Measurements from ENCODE around the gene TOP2A.

The TOP2A gene, protein sequence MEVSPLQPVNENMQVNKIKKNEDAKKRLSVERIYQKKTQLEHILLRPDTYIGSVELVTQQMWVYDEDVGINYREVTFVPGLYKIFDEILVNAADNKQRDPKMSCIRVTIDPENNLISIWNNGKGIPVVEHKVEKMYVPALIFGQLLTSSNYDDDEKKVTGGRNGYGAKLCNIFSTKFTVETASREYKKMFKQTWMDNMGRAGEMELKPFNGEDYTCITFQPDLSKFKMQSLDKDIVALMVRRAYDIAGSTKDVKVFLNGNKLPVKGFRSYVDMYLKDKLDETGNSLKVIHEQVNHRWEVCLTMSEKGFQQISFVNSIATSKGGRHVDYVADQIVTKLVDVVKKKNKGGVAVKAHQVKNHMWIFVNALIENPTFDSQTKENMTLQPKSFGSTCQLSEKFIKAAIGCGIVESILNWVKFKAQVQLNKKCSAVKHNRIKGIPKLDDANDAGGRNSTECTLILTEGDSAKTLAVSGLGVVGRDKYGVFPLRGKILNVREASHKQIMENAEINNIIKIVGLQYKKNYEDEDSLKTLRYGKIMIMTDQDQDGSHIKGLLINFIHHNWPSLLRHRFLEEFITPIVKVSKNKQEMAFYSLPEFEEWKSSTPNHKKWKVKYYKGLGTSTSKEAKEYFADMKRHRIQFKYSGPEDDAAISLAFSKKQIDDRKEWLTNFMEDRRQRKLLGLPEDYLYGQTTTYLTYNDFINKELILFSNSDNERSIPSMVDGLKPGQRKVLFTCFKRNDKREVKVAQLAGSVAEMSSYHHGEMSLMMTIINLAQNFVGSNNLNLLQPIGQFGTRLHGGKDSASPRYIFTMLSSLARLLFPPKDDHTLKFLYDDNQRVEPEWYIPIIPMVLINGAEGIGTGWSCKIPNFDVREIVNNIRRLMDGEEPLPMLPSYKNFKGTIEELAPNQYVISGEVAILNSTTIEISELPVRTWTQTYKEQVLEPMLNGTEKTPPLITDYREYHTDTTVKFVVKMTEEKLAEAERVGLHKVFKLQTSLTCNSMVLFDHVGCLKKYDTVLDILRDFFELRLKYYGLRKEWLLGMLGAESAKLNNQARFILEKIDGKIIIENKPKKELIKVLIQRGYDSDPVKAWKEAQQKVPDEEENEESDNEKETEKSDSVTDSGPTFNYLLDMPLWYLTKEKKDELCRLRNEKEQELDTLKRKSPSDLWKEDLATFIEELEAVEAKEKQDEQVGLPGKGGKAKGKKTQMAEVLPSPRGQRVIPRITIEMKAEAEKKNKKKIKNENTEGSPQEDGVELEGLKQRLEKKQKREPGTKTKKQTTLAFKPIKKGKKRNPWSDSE (N-terminal part only)

DNA sequence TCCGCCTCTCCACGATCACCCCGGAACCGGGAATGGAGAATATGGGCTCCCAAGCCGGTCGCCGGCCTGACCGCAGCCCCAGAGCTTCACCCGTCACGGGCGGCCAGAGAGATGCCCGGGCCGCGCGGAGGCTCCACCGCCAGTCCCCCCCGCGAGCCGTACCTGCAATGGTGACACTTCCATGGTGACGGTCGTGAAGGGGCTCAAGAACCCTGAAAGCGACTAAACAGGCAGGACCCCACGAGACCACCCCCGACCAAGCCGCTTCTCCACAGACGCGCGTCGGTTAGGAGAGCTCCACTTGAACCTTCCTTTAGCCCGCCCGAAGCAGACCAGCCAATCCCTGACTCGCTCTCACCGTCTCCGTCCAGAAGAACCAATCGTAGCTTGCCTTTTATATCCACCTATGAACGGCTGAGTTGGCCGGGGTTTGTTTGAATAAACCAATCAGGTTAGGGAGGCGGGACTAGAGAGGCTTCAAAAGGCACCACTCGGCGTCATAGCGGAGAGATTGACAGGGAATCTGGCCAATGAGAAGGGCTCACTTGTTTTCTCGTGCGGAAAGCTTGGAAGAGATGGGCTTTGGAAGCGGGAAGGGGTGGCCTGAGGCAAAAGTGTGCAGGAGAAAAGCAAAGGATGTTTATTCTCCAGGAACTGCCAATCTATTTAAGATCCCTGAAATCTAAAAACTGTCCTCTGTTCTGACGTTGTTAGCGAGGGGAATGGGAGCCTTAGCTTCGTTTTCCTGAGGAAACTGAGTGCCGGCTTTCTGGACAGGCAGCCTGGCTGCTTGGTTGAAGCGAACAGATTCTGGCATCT, at the start of gene TOP2A:
TSS of gene TOP2A (minus strand) at position 288 of the 819 bp plus-strand sequence. CDS start at position 183, 105 bp downstream.
- peak; percentile 81 to 89 (median 82) for DNase-seq

DNA sequence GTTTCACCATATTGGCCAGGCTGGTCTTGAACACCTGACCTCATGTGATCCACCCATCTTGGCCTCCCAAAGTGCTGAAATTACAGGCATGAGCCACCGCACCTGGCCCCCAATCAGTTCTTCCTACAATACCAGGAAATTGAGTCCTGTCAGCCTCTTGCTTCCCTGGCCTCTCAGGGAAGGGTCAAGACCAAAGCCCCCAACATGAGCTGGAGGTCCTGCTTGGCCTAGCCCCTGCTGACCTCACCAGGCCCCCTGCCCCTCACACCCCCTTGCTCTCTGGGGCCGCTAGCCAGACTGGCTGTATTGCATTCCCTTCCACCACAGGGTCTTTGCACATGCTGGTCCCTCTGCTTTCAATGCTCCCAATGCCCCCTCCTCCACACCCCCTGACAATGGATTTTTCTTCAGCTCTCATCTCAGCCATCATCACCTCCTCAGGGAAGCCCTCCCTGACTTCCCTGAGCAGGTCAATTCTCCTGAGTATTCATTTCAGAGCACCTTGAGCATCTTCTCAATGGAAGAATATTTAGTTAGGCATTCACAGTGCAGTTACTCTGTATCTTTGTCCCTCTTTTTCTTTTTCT, 49.7 kb upstream of the TOP2A start:
- no peak for DNase-seq

DNA sequence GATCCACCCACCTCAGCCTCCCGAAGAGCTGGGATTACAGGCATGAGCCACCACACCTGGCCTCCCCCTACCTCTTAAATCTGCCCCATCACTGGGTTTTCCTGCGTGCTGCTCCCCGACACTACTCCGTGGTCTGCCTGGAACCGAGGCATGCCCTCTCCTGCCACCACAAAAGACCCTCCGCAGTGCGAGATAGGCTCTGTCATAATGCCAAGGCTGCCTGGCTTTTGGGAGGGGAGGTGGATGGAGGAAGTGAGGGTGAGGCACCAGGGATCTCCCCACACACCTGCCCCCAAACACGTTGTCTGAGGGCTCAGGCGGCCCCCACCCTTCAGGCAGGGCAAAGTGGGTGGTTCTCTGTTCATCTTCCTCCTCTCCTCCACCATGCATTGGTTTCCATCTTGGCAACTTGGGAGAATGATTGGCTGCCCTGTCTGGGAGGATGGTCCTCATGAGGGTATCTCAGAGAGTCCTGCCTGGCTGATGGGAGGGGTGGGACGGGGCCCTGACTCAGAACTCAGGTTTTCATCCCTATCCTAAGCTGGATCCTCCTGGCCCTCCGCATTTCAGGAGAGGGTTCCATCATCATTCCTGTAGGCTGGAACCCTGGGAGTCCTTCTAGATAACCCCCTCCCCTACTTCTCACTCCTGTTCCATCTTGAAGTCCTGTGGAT, 48.7 kb upstream of the TOP2A start:
- no peak for DNase-seq

DNA sequence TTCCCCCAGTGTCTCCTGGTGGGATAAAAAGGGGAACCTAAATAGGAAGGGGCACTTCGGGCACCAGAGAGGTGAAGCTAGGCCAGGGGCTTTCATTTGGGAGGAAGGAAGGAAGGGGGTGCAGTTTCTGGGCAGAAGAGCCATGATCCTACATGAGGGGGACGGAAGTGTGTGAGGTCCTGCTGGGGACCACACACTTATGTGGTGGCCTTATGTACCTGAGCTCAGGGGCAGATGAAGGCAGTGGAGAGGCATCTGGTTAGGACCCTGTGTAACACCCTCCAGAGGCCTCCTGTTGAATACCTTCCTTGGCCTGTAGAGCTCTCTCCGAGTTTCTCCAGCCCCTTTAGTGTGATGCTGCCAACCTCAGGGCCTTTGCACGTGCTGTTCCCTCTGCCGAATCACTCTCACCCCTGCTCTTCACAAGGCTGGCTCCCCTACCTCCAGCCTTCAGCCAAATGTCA, 46.7 kb upstream of the TOP2A start:
- no peak for DNase-seq

DNA sequence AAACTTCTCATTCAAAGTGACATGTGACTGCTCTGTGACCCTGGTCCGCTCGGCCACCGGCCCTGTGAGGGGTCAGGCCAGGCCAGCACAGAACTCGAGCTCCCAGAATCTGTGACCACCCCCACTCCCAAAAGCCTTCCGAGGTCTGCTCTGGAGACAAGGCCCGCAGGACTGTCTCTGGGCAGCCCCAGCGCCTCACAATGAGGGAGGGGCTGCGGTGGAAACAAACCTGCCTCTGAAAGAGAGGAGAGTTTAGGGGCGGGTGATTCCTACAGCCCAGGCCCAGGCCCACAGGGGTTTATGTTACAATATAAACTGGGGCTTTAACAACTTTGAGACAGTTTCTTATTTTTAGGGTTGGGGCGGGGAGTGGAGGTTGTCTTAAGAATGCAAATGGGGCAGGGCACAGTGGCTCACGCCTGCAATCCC, 45.4 kb upstream of the TOP2A start:
- no peak for DNase-seq

DNA sequence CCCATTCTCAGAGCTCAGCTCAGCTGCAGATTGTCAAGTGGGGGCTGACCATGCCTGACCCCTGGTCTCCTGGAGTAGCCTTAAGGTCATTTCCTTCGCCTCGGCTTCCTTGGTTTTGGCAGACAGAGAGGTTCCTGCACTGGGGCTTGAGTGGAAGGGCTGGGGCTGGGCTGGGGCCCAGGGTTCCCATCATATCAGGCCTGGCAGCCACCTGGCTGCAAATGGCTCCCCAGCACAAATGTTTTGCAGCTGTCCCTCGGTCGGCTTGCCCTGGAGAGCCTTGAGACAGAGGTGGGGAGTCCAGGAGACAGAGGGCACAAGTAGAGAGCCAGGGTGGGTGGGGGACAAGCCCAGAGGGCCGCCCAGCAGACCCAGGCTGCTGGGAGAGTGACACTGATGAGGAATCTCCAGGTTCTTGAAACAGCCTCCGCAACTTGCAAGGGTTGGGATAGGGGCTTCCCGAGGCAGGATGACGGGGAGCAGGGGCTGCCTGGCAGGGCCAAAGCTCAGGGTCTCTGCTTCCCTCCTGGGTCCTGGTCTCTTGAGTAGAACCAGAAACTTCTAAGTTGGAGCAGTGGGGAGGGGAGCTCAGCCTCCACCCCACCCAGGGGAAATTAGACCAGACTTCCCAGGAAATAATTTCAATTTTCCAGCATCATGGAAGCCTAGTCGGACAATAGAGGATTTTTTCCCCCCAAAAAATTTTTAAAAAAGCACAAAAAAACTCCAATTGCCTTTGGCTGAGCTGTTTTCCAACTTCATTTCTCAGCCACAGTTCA, 44.8 kb upstream of the TOP2A start:
- no peak for DNase-seq

DNA sequence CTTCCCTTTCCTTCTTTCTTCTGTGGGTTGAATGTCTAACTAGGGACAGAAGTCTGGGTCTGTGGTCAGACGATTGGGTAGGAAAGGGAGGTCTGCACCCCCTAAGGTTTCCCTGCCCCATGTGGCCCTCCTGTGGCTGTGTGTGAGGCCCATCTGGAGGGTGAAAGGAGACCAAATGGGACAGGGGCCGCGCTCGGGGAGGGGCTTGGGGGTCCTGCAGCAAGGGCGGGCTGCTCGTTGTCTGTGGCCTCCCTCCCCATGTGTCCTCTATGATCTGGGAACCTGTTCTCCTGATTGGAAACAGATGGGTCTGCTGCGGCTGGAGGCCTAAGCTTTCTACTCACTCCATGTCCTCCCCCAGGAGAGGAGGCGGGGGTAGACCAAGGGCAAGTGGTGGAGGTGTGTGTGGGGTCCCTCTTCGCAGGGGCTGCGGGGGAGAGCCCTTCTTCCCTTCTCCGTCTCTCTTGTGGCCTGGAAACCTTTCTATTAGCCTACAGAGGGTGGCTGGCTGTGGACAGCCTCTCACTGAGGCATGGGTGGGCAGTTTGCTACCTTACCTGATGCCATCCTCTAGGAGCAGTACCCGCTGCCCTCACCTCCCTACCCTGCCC, 44.1 kb upstream of the TOP2A start:
- DNase-seq, result no peak

DNA sequence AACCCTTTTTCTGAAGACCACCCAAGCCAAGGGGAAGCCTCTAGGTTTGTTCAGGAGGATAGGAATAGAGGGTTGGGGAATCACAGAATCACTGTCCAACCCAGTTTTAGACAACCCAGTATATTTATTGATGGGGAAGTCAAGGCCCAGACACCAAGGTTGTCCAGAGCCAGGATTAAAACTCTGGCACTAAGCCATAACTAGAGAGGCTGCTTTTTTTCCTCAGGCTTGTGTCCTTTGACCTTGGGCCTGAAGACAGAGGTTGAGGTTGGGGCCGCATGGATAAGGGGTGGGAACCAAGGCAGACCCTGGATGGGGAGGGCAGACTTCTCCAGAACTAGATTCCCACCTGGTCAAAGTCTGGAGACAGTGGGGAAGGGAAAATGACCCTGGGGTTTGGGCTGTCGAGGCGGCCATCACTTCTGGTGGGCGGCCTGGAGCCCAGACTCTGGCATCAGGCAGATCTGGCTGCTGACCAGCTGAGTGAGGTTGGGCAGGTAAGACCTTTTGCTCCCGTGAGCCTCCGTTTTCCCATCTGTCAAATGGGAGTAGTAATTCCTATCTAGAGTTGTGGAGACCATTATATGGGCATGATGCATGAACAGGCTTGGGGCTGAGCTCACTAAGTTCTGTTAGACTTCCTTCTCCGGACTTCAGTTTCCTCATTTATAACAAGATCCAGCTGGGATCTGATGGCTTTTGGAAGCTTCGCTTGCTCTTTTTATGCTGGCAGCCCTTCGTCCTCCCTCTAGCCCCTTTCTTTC, 43.5 kb upstream of the TOP2A start:
- no peak for DNase-seq

DNA sequence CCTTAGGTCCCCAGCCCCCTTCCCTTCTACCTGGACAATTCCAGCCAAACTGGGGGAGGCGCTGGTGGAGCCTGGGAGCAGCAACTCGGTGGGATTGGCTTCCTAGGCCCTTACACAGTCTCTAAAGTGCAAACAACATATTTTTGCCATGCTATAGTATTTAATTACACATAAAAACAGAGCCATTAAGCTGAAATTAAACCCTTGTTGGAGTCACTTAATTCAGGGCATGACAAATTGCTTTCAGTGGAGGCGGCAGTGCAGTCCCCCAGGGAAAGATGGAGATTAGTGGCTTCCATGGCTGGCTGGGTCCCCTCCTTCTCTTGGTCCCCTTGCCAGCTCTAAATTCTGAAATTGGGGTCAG, 42.9 kb upstream of the TOP2A start:
- no peak for DNase-seq

DNA sequence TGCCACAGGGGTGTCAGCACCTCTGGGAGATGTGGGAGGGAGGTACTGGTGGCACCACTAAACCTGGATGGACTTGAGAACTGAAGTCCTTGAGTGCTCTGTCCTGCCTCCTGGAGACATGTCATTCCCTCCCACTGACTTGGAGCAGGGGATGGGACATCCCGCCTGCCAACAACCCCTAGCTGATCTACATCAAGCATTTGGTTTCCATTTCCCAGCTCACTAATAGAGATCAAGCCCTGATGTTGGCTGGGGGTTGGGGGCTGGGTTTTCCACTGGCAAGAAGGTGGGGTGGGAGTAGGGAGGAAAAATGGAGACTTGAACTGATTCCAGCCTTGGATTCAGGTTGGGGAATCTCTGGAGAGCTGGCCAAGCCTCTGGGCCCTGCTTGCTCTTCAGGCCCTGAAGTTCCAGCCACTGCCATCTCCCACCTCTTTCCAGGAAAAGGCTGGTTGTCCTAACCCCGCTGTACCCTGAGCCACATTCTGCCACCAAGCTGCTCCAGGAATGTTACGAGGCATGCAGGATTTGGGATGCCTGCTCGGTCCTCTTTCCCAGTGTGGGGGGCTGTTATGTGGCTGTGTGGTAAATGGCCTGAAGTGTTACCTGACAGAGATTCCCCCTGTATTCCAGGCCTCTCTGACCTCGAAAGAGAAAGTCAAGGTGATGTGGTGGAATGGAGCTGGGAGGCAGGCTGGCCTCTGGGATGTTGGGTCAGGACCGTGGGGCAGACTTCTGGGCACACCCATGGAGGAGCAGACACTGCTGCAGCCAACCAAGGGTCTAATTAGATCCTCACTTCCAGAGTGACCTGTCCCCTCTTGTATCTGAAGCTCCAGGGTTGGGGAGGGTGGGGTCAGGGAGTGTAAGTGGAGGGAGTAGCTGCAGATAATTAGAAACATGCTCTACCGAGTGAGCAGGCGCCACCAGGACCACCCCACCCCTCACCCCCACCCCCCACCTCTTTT, 42.2 kb upstream of the TOP2A start:
- DNase-seq, result no peak

DNA sequence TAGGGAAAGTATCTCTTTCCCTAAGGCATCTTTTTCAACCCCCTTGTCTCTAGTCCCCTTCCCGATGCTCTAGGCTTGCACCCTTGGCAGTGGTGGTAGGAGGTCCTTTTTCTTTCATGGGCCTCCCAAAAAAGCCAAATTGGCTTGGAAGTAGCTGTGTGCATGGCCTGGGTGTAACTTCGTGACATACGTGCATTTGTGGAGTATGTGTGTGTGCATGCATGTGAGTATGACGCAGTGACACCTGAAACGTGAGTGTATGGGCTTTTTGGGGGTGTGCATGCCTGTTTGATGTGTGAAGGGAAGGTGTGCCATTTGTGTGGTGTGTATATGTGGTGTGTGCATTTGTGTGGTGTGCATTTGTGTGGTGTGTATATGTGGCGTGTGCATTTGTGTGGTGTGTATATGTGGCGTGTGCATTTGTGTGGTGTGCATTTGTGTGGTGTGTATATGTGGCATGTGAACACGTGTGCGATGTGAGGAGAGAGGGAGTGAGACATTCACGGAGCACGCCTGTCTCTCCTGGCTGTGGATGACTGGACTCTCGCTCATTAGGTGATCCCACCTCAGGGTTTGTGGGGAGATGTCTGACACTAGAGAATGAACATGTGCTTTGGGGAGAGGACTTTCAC, 41.3 kb upstream of the TOP2A start:
- DNase-seq, result no peak

DNA sequence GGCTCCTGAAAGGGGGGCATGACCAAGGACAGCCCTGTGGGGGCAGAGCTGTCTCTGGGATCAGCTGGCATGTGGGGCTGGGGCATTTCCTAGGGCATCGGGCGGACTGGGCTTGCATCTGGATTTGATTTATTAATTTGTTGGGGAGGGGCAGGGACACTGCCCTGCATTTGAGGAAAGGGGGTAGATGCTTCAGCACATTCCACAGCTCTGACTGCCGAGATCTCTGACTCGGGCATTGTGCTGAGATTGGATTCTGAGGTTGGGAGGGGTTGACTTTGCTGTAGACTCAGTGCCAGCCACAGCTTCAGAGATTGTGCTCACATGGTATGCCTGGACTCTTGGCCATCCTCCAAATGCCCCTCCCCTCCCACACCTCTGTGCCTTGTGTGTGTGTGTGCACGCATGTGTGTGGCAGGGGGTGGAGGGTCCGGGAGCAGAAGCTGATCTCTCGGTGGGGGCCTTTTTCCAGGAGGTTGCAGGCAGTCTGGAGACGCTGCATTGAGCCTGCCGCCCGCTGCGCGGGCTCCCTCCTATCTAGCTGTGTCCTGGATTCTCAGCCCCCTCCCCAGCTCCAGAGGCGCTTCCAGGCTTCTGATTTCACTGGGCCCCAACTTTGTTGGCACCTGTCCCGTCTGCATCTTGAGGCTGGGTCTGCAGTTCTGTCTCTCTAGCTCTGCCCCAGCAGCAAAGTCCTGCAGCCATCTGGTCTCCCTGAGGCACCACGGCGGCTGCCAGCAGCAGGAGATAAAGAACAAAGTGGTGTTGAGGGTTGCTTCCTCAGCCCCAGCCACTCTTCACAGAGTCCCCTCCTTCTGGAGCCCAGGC, 40.5 kb upstream of the TOP2A start:
- DNase-seq, result no peak

DNA sequence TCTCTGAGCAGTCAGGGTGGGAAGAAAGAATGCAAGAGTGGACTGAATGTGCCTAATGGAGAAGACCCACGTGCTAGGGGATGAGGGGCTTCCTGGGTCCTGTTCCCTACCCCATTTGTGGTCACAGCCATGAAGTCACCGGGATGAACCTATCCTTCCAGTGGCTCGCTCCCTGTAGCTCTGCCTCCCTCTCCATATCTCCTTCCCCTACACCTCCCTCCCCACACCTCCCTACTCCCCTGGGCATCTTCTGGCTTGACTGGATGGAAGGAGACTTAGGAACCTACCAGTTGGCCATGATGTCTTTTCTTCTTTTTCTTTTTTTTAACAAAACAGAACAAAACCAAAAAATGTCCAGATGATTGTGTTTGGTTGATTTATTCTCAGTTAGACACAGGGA, 39.7 kb upstream of the TOP2A start:
- DNase-seq, result no peak

DNA sequence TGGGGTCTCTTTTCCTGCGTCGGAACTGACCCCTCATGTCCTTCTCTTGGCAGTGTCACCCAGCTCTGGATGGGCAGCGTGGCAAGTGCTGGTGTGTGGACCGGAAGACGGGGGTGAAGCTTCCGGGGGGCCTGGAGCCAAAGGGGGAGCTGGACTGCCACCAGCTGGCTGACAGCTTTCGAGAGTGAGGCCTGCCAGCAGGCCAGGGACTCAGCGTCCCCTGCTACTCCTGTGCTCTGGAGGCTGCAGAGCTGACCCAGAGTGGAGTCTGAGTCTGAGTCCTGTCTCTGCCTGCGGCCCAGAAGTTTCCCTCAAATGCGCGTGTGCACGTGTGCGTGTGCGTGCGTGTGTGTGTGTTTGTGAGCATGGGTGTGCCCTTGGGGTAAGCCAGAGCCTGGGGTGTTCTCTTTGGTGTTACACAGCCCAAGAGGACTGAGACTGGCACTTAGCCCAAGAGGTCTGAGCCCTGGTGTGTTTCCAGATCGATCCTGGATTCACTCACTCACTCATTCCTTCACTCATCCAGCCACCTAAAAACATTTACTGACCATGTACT, 38.8 kb upstream of the TOP2A start:
- DNase-seq, result no peak

DNA sequence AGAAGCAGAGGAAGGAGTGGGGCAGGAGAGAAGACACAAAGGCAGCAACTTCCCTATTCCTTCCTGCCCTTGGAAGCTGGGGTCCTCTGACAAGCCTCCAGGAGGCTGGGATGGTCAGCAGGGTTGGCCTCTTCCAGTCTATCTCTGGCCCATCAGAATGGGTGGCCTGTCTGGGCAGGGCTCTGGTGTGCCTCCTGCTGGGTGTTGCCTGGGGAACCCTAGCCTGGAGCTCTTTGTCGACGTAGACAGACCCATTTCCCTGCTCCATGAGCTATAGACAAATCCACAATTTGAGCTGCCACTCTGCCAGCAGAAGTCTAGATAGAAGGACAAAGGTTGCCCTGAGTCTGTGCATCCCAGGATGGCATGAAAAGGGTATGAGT, 36.9 kb upstream of the TOP2A start:
- DNase-seq, result no peak
